ENCODE measurements around the gene FUT7.
A peak's percentile ranks its signal among the peaks of the same experiment; 100 is the strongest.

Gene FUT7

GRCh38 chr9:137001857-137002645 lies 29.8 kb downstream of the FUT7 start:
- DNase-seq (ENCODE audit: low spot score), result no peak

GRCh38 chr9:137000177-137000930 lies 31.5 kb downstream of the FUT7 start:
- no peak for DNase-seq (ENCODE audit: low spot score)

- DNase-seq (ENCODE audit: low spot score), result no peak
Observed at GRCh38 chr9:136997830-136998234, 34.1 kb downstream of the FUT7 start.

DNA sequence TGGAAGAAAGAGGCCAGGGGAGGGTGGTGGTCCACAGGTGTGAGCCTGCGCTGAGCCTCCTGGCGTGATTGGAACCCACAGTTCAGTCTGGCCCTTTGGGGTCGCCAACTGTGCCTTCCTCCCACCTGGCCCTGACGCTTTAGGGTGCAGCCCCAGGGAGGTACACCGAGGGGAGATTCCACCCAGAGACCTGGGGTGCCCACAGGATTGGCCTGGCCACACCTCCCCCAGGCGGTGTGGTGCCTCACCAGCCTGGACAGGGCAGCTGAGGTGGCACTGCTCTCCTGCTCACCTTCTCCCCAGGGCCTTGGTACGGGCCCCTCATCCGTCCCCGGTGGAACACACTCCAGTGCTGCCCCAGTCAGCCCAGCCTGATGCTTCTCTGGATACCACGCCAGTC lies 34.5 kb downstream of the FUT7 start:
- no peak for DNase-seq (ENCODE audit: low spot score)

- DNase-seq (ENCODE audit: low spot score), result no peak
Observed at GRCh38 chr9:136996361-136997292, 35.3 kb downstream of the FUT7 start, which contains the start of gene CLIC3. CLIC3 (minus strand) TSS chr9:136996568; CDS start chr9:136996543, 25 bp downstream.

DNA sequence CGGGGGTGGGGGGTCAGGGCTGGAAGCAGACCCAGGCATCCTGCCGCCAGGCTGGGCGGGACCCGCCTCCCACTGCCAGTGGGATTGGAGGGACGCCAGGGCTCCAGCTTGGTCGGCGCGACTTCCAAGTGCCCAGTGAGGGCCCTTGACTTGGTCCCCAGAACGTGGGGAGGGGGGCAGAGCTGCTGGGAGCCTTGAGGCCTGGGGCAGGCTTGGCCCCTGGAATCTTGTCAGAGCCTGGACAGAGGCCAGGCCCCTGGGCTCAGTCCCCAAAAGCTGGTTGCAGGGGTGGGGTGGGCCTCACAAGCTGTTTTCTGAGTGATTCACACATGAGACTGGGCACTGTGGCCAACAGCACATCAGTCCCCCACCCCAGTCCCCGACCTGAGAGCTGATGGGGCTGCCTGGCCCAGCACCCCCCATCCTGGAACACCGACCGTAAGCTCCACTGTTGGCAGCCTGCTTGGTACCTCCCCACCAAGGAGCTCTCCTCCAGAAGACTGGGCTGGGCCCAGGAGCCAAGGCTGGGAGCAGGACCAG lies 36.0 kb downstream of the FUT7 start:
- DNase-seq (ENCODE audit: low spot score), result no peak

DNA sequence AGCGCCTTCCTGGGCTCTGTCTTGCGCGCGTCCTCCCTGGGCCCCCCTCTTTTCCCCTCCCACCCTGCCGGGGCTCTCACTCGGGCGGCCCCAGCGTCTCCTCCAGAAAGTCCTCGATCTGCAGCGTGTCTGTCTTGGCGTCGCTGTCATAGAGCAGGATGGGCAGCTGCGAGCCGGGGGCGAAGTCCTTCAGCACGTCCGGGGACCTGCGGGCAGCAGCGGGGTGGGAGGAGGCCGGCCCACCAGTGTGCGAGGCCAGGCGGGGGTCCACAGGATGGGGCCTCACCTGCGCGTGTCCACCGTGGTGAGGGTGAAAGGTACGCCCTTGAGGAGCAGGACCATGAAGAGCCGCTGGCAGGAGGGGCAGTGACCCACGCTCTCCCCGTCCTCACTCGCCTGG lies 36.5 kb downstream of the FUT7 start:
- DNase-seq (ENCODE audit: low spot score), result no peak

DNA sequence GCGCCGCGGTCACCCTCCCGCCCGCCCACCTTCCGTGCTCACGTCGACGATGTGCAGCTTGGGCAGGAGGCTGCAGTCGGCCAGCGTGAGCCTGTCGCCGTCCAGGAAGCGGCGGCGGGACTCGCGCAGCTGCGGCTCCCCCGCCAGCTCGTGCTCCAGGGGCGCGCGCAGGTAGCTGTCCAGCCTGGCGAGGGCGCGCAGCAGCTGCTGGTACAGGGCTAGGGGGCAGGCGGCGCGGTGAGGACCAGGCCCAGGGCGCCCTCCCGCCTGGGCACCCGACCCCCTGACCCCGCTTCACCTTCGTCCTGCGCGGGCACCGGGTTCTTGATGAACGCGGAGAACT lies 37.0 kb downstream of the FUT7 start:
- DNase-seq (ENCODE audit: low spot score), result no peak

DNA sequence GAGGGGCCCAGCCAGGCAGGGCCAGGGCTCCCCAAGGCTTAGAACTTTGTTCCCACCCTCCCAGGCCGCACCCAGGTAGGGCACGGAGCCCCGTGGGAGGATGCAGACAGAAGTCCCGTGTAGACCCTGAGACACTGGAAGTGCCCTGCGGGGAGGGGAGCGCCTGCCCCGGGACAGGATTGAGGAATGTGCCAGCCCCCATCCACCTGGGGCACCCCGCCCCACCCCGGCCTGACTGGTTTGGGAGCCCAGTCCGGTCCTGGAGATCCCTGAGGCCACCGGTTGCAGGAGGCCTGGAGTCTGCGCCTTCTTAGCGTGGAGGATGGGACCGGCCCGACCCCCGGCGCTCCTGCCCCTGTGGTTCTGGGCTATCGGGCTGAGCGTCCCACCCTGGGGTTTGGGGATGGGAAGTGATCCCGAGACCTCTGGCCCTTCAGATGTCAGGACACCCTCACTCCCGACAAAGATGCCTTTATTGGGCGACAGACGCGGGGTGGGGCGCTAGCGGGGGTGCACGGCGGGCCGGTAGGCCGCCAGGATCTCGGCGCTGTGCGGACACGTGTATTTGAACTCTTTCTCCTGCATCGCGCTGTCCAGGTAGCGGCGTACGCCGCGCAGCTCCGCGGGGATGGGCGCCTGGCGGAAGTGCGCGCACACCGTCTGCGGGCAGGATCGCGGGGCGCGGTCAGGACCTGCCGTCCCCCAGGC lies 37.6 kb downstream of the FUT7 start:
- DNase-seq (ENCODE audit: low spot score), result no peak

DNA sequence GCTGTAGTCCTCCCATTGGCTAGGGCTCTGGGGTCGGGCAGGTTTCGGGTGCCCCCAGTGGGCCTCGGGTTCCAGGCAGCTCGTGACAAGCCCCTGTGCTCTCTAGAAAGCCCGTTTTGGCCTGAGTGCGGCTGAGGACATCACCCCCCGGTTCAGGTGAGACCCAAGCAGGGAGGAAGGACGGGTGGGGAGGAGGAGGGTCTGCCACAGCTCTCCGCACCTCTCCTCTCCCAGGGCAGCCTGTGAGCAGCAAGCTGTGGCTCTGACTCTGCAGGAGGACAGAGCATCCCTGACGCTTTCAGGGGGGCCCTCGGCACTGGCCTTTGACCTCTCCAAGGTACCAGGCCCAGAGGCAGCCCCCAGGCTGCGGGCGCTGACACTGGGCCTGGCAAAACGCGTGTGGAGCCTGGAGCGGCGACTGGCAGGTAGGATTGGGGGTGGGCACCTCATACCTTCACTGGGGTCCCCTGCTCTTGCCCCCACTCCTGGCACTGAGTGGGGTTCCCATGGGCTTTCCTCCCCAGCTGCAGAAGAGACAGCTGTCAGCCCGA lies 39.0 kb downstream of the FUT7 start:
- no peak for DNase-seq (ENCODE audit: low spot score)

DNA sequence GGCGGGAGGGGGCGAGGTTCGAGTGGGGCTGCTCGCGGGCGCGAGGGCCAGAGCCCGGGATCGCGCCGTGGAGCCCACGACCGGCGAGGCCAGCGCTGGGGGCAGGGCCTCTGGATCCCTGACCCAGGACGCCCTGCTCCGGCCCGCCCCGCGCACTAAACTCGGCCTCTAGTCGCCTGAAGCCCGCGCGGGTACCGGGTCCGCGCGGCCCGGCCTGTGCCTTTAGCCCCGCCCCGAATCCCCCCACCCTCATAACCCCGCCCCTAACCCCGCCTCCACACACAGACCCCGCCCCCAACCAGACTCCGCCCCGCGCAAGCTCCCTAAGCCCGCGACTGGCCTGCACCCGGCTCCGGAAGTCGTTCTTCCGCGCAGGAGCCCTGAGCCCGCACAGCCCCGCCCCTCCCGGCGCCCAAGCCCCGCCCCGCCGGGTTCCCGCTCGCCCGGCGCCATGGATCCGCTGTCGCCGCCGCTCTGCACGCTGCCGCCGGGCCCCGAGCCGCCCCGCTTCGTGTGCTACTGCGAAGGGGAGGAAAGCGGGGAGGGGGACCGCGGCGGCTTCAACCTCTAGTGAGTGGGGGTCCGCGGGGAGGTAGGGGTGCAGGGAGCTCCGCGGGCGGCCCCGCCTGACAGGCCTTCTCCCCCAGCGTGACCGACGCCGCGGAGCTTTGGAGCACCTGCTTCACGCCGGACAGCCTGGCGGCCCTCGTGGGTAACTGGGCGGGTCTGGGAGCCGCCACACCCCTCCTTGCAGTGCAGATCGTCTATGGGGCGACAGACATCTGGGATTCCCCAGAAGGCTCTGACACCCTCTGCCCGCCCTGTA lies 39.7 kb downstream of the FUT7 start, which contains the start of gene PAXX:
Gene PAXX, plus strand, starts transcription at position 430 of the 826 bp plus-strand sequence. Its CDS starts 22 bp downstream, at position 452.
- DNase-seq (ENCODE audit: low spot score), result peak; percentile 96

- DNase-seq (ENCODE audit: low spot score), result no peak
Observed at GRCh38 chr9:136990242-136990911, 41.5 kb downstream of the FUT7 start.

DNA sequence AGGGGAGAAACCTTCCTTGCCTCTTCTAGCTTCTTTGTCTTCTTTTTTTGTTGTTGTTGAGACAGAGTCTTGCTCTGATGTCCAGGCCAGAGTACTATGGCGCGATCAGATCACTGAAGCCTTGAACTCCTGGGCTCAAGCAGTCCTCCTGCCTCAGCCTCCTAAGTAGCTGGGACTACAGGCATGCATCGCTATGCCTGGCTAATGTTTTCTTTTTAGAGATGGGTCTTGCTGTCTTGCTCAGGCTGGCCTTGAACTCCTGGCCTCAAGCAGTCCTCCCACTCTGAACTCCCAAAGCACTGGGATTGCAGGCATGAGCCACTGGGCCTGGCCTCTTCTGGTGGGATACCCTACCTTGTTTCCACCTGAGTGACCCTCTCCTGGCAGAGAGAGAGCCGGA lies 43.0 kb downstream of the FUT7 start:
- no peak for DNase-seq (ENCODE audit: low spot score)

DNA sequence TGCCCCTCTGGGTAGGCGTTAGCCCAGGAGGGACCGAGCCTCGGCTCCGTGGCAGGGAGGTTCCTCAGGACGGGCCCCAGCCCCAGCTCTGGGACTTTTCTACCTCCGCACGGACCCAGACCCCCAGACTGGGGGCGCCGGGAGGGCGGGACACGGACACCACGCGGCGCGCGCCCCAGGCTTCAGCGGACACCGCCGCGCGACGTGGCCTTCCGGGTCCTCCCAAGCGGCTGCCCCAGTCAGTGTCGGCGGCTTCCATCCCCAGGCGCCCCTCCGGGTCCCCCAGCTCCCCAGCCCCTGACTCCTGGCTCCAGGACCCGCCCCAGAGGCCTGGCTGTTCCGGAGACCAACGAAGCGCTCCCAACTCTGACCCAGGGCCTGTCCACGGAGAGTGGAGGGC lies 46.0 kb downstream of the FUT7 start:
- no peak for DNase-seq (ENCODE audit: low spot score)

- no peak for DNase-seq (ENCODE audit: low spot score)
Observed at GRCh38 chr9:136985027-136985602, 46.8 kb downstream of the FUT7 start.

- DNase-seq (ENCODE audit: low spot score), result no peak
Observed at GRCh38 chr9:136984464-136985026, 47.3 kb downstream of the FUT7 start.

DNA sequence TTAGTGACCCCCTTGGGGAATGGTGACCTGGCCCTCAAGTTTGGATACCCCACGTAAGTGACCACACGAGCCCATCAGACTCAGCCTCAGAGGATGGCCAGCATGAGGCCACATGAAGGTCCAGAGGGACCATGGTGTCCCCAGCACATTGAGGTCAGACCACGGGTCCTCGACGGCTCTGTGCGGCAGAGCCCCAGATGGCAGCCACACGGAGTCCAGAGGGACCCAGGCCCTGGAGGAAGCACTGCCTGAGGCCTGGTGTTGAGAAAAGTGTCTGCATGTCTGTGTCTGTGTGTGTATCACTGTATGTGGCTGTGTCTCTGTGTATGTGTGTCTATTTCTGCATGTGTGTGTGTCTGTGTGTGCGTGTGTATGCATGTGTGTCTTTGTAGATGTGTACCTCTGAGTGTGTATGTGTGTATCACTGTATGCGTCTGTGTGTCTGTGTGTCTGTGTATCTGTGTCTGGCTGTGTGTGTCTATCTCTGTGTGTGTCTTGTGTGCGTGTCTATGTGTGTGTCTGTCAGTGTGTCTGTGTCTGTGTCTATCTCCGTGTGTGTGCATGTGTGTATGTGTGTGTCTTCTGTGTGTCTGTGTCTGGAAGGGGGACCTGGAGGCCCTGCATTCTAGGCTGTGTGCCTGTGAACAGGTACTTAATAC lies 48.1 kb downstream of the FUT7 start:
- DNase-seq (ENCODE audit: low spot score), result no peak

DNA sequence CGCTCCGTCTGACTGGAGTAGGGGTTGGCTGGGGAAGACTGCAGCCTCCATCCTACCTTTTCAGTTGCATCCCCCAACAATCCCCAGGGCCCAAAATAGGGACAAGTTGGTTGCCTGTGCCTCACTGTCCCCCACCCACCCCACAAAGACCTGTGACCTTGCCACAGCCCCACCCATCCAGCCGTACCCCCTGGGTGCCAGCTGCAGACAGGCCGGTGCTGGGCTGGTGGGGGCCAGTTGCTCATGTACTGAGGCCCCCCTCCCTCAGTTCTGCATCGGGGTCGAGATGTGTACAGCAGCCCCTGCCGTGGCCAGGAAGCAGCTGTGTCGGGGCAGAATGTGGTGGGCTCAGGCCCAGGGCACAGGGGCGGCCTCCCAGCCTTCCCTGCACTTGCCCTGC lies 48.7 kb downstream of the FUT7 start:
- DNase-seq (ENCODE audit: low spot score), result no peak

Data from RKO (cell line).